ENCODE results near the gene DLG1.
"Not testable (repeated sequence)": the region's sequence is repeated elsewhere in the genome, so short reads cannot be mapped to it uniquely, and the experiment has no call there.

Gene DLG1

GRCh38 chr3:197205265-197205664 lies 93.1 kb downstream of the DLG1 start:
- DNase-seq, result no peak

GRCh38 chr3:197204736-197205135 lies 93.7 kb downstream of the DLG1 start:
- DNase-seq, result no peak

GRCh38 chr3:197203714-197204146 lies 94.7 kb downstream of the DLG1 start:
- no peak for DNase-seq

GRCh38 chr3:197202694-197203093 lies 95.7 kb downstream of the DLG1 start:
- DNase-seq, result no peak

GRCh38 chr3:197201791-197202452 lies 96.5 kb downstream of the DLG1 start:
- DNase-seq, result no peak

- not testable (repeated sequence) for DNase-seq
Measured at GRCh38 chr3:197200856-197201255, 97.6 kb downstream of the DLG1 start.

GRCh38 chr3:197197334-197197733 lies 101.1 kb downstream of the DLG1 start:
- no peak for DNase-seq

GRCh38 chr3:197196192-197196591 lies 102.2 kb downstream of the DLG1 start:
- no peak for DNase-seq

- no peak for DNase-seq
Measured at GRCh38 chr3:197195326-197195725, 103.1 kb downstream of the DLG1 start.

- DNase-seq, result not testable (repeated sequence)
Measured at GRCh38 chr3:197193759-197194158, 104.7 kb downstream of the DLG1 start.

- no peak for DNase-seq
Measured at GRCh38 chr3:197191897-197192296, 106.5 kb downstream of the DLG1 start.

- no peak for DNase-seq
Measured at GRCh38 chr3:197189623-197190022, 108.8 kb downstream of the DLG1 start.

GRCh38 chr3:197188963-197189362 lies 109.4 kb downstream of the DLG1 start:
- no peak for DNase-seq

- no peak for DNase-seq
Measured at GRCh38 chr3:197186887-197187588, 111.4 kb downstream of the DLG1 start.

- no peak for DNase-seq
Measured at GRCh38 chr3:197183582-197183981, 114.8 kb downstream of the DLG1 start.

GRCh38 chr3:197181741-197182140 lies 116.7 kb downstream of the DLG1 start:
- DNase-seq, result no peak

GRCh38 chr3:197178998-197179397 lies 119.4 kb downstream of the DLG1 start:
- DNase-seq, result no peak

GRCh38 chr3:197175503-197175902 lies 122.9 kb downstream of the DLG1 start:
- DNase-seq, result no peak

- no peak for DNase-seq
Measured at GRCh38 chr3:197174927-197175326, 123.5 kb downstream of the DLG1 start.

- DNase-seq, result no peak
Measured at GRCh38 chr3:197173620-197174019, 124.8 kb downstream of the DLG1 start.

- DNase-seq, result no peak
Measured at GRCh38 chr3:197171481-197172067, 126.8 kb downstream of the DLG1 start.

GRCh38 chr3:197169028-197169427 lies 129.4 kb downstream of the DLG1 start:
- no peak for DNase-seq

- no peak for DNase-seq
Measured at GRCh38 chr3:197168606-197169005, 129.8 kb downstream of the DLG1 start.

GRCh38 chr3:197168063-197168462 lies 130.3 kb downstream of the DLG1 start:
- no peak for DNase-seq

Measured in stimulated activated CD4-positive, alpha-beta T cell treated with anti-CD3 and anti-CD28 coated beads, Interleukin-1b, Interleukin-23, amount 100 ng/mL, for 48 hours (primary cell).